ENCODE measurements around the gene CMKLR1.

The CMKLR1 gene, protein sequence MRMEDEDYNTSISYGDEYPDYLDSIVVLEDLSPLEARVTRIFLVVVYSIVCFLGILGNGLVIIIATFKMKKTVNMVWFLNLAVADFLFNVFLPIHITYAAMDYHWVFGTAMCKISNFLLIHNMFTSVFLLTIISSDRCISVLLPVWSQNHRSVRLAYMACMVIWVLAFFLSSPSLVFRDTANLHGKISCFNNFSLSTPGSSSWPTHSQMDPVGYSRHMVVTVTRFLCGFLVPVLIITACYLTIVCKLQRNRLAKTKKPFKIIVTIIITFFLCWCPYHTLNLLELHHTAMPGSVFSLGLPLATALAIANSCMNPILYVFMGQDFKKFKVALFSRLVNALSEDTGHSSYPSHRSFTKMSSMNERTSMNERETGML

GRCh38 chr12:108338915-108339657, at the start of gene CMKLR1:
Gene CMKLR1 (minus strand): TSS chr12:108339311. CDS start chr12:108293591, 45,720 bp downstream.
- no peak for DNase-seq

DNA sequence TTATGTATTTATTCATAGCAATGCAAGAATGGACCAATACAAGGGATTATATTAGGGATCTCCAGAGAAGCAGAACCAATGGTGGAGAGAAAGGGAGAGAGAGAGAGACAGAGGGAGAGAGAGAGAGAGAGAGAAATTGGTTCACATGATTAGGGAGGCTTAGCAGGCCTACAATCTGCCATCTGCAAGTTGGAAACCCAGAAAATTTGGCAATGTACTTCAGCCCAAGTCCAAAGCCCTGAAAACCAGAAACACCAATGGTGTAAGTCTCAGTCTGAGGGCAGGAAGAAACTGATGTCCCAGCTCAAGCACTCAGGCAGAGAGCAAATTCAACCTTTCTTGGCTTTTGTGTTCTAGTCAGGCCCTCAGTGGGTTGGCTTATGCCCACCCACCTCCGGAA, 48.7 kb upstream of the CMKLR1 start:
- no peak for DNase-seq

- DNase-seq = peak; percentile 60
These were observed 47.7 kb upstream of the CMKLR1 start for GRCh38 chr12:108386709-108387360.

DNA sequence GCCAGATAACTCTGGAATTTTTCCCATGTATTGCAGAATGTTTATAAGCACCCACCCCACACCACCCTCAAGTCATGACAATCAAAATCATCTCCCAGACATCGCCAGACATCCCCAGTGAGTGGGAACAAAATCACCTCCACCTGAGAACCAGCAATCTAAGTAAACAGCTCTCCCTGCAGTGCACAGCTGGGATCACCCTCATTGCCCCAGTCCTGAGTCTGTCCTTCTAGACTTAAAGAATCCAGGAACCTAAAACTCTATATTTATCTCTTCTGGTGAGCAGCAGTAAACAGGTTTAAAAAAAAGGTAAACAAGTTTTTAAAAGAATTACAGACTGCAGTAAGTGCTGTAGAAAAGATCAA, 43.3 kb upstream of the CMKLR1 start:
- DNase-seq = no peak

- peak; percentile 36 for DNase-seq
These were observed 42.8 kb upstream of the CMKLR1 start for GRCh38 chr12:108381787-108382436.

- DNase-seq = no peak
These were observed 41.3 kb upstream of the CMKLR1 start for GRCh38 chr12:108380382-108380781.

DNA sequence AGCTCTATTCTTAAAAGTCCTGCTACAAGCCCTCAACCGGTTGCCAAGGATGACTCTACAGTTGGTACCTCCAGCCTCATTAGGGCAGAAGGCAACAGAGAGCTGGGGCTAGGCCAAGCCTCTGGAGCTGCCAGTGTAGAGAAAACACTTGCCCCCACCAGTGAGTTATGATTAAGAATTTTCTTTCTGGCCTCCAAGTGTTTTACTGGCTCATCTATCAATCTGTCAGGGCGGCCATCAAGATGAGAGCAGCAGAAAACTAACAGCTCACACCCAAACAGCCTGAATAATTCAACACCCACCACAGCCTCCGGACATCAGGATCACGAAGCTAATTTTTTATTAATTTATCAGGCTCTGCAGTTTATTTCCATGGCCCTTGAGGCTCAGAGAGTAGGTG, 40.7 kb upstream of the CMKLR1 start:
- DNase-seq = no peak

DNA sequence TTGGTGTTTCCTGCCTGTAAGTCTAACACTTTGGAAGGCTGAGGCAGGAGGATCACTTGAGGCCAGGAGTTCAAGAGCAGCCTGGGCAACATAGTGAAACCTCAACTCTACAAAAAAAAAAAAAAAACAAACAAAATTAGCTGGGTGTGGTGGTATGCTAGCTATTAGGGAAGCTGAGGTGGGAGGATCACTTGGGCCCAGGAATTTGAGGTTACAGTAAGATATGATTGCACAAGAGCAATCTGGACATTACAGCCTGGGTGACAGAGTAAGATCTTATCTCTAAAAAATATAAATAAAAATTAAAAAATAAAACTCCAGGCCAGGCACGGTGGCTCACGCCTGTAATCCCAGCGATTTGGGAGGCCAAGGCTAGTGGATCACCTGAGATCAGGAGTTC, 39.8 kb upstream of the CMKLR1 start:
- no peak for DNase-seq

GRCh38 chr12:108377260-108377659, 38.1 kb upstream of the CMKLR1 start:
- no peak for DNase-seq

DNA sequence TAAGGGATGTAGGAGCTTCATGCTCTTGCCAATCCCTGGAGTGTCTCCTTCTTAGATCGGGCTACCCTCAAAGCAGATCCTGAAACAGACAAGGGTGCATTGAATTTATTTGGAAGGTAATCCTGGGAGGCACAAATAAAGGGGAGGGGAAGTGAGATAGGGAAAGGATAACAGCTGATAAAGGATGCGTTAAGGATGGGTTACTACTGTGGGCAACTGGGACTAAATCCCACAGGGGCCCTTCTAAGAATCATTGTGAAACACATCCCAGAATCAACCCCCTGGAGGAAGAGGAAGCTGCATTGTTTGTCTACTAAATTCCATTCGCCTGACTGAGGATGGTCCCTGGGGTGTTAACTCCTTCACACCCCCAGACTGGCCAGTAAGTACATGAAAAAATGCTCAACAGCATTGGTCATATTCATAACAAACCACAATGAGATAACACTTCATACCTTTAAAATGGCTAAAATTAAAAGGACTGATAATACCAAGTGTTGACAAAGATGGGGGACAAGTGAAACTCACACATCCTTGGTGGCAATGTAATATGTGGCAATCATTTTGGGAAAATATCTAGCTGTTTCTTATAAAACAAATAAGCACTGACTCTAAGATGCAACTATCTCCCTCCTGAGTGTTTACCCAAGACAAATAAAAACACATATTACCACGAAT, 37.0 kb upstream of the CMKLR1 start:
- no peak for DNase-seq

- DNase-seq = no peak
These were observed 35.6 kb upstream of the CMKLR1 start for GRCh38 chr12:108374596-108375320.

GRCh38 chr12:108373111-108373510, 34.0 kb upstream of the CMKLR1 start:
- no peak for DNase-seq

GRCh38 chr12:108371801-108372344, 32.8 kb upstream of the CMKLR1 start:
- DNase-seq = no peak

DNA sequence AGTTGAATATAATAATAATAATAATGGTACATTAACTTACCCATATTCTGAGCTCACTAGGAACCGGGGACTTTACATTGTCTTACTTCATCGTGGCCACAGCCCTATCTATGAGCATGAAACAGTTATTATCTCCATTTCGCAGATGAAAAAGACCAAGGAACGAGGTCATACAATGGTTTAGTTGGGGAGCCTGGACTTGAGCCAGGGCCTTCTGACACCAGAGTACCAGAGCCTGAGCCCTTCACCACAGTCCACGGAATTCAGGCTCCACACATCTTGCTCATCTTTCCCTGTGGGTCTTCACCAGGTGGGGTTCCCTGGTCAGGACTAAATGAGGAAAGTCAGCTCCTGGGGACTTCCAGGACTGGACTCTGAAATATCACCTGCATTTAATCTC, 31.3 kb upstream of the CMKLR1 start:
- DNase-seq = no peak

- peak; percentile 51 for DNase-seq
These were observed 30.8 kb upstream of the CMKLR1 start for GRCh38 chr12:108369736-108370396.

DNA sequence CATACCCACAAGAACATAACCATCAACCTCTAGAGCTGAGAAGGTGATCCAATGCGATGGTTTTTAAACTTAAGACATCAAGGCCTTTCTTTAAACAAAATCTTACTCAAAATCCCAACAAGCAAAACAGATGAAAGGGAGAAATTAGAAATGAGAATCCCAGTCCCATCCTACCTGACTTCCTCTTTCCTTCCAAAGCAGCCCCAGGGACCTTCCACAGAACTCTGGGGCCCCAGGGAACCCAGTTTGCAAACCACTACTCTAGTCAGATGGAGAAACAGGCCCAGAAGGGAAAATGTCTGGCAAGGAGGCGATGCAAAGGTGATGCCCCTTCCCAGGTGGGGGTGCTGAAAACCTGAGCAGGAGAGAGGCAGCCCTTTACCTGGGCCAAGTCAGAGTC, 29.0 kb upstream of the CMKLR1 start:
- DNase-seq = no peak

GRCh38 chr12:108367436-108367835, 28.3 kb upstream of the CMKLR1 start:
- DNase-seq = no peak

- no peak for DNase-seq
These were observed 26.2 kb upstream of the CMKLR1 start for GRCh38 chr12:108365324-108365723.

DNA sequence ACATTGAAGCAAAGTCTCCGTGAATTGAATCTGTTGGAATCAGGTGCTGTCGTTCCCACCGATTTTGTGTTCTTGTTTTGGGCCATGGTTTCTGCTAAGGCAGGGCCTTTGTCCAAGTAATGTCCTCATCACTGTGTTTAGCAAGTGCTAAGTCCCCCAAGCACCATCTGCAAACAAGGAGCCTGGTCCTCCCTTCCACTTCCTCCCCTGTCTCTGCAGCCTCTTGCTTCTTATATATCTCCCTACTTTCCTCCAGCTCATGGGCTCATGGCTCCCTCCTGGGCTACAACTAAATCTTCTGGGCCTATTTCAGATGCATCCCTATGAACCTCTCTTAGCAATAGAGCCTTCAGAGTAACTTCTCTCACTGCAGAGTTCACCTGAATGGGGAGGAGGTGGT, 25.8 kb upstream of the CMKLR1 start:
- DNase-seq = no peak

GRCh38 chr12:108363565-108363964, 24.5 kb upstream of the CMKLR1 start:
- no peak for DNase-seq

GRCh38 chr12:108363165-108363564, 24.1 kb upstream of the CMKLR1 start:
- DNase-seq = no peak

All from retina (tissue), 1 donor.